GM23338 (cell line): ENCODE data around the gene ETV6. TPM values are rescaled to one million over a fixed set of nuclear protein-coding genes. Genes with fewer than 3 reads are reported as not detected.

Source experiments
- ATAC-seq: fragments of 200-7000 bp; cut with Tn5 transposase; 3 replicates; pipeline ENCODE4 v1.9.1; 2020
- DNase-seq: peaks from one replicate; pipeline ENCODE4 v3.0.0-alpha.2; 2015; ENCODE audit warnings: low spot score
- H2AFZ ChIP-seq: fragments of 200-600 bp; sonication (generic); 2 replicates; pipeline ENCODE4 v1.8.0; 2016; ENCODE audit warnings: antibody characterized with exemption, mild to moderate bottlenecking, moderate library complexity
- H3F3A ChIP-seq: fragments of 200-600 bp; sonication (generic); replicated peaks from 2 replicates; pipeline ENCODE4 v1.8.0; 2017; ENCODE audit warnings: antibody characterized with exemption, mixed run types, low read depth
- H3K27ac ChIP-seq: fragments of 200-600 bp; sonication (generic); 2 replicates; pipeline ENCODE4 v1.6.1; 2016; ENCODE audit warnings: low read depth
- H3K27me3 ChIP-seq: fragments of 200-600 bp; sonication (generic); 2 replicates; pipeline ENCODE4 v1.8.0; 2016; ENCODE audit warnings: mild to moderate bottlenecking, mixed run types, moderate library complexity; ENCODE audit not compliant: insufficient read depth
- H3K36me3 ChIP-seq: fragments of 200-600 bp; sonication (generic); 2 replicates; pipeline ENCODE4 v1.8.0; 2016; ENCODE audit warnings: mild to moderate bottlenecking; ENCODE audit not compliant: insufficient read depth
- H3K4me1 ChIP-seq: fragments of 200-600 bp; sonication (generic); 2 replicates; pipeline ENCODE4 v1.8.0; 2016; ENCODE audit warnings: mild to moderate bottlenecking, moderate library complexity; ENCODE audit not compliant: insufficient read depth
- H3K4me2 ChIP-seq: fragments of 200-600 bp; sonication (generic); 2 replicates; pipeline ENCODE4 v1.7.1; 2017; ENCODE audit warnings: mixed run types
- H3K4me3 ChIP-seq: fragments of 200-600 bp; sonication (generic); 2 replicates; pipeline ENCODE4 v1.6.1; 2016; ENCODE audit warnings: mixed run types
- H3K79me2 ChIP-seq: fragments of 200-600 bp; sonication (generic); replicated peaks from 2 replicates; pipeline ENCODE4 v1.8.0; 2017; ENCODE audit warnings: mild to moderate bottlenecking; ENCODE audit not compliant: insufficient read depth
- H3K9me2 ChIP-seq: fragments of 200-600 bp; sonication (generic); 2 replicates; pipeline ENCODE4 v1.8.0; 2017; ENCODE audit not compliant: insufficient read depth
- H4K20me1 ChIP-seq: fragments of 200-600 bp; sonication (generic); replicated peaks from 2 replicates; pipeline ENCODE4 v1.8.0; 2017; ENCODE audit warnings: mild to moderate bottlenecking; ENCODE audit not compliant: insufficient read depth
- H3K27ac Mint-ChIP-seq: 2 replicates; pipeline ENCODE4 v1.8.0; 2020; ENCODE audit warnings: inconsistent platforms, mild to moderate bottlenecking, moderate library complexity, mixed read lengths
- H3K27me3 Mint-ChIP-seq: 3 replicates; pipeline ENCODE4 v1.8.0; 2022; ENCODE audit warnings: low read depth, mild to moderate bottlenecking, moderate library complexity, mixed read lengths, inconsistent platforms; ENCODE audit not compliant: insufficient read depth, poor library complexity
- H3K36me3 Mint-ChIP-seq: 3 replicates; pipeline ENCODE4 v1.8.0; 2021; ENCODE audit warnings: low read depth, mild to moderate bottlenecking, inconsistent platforms, moderate library complexity, mixed read lengths
- H3K4me1 Mint-ChIP-seq: 3 replicates; pipeline ENCODE4 v1.8.0; 2020; ENCODE audit warnings: mild to moderate bottlenecking, inconsistent platforms, mixed read lengths
- H3K4me3 Mint-ChIP-seq: 3 replicates; pipeline ENCODE4 v1.8.0; 2021; ENCODE audit warnings: moderate library complexity, mild to moderate bottlenecking, inconsistent platforms, mixed read lengths
- H3K9me3 Mint-ChIP-seq: 3 replicates; pipeline ENCODE4 v1.8.0; 2020; ENCODE audit warnings: moderate library complexity, mild to moderate bottlenecking, inconsistent platforms, mixed read lengths
- CREB1 ChIP-seq: fragments of 250-450 bp; sonication (Bioruptor Pico); IDR thresholded peaks from 2 replicates; pipeline ENCODE4 v1.5.0; 2020; ENCODE audit warnings: low read depth, mild to moderate bottlenecking, moderate library complexity
- CTCF ChIP-seq, 2 experiments: fragments of 200-600 bp in 1 of 2; sonication (generic) in 1 of 2; conservative IDR thresholded peaks; 2 replicates each; pipeline versions ENCODE4 v1.5.1 to v1.6.1; 2016 to 2017; ENCODE audit warnings: antibody characterized with exemption in 2 of 2, low read depth in 2 of 2, mild to moderate bottlenecking in 2 of 2, moderate library complexity in 1 of 2
- EZH2 ChIP-seq: fragments of 200-600 bp; sonication (generic); IDR thresholded peaks from one replicate; pipeline ENCODE4 v1.8.0; 2017; ENCODE audit warnings: antibody characterized with exemption, mild to moderate bottlenecking, low read depth; ENCODE audit not compliant: unreplicated experiment
- EZH2phosphoT487 ChIP-seq: fragments of 200-600 bp; sonication (generic); IDR thresholded peaks from one replicate; pipeline ENCODE4 v1.8.1; 2018; ENCODE audit warnings: antibody characterized with exemption; ENCODE audit not compliant: unreplicated experiment
- ZNF114 ChIP-seq: fragments of 250-450 bp; sonication (Bioruptor Pico); IDR thresholded peaks from 2 replicates; pipeline ENCODE4 v1.5.0; 2020; ENCODE audit warnings: mild to moderate bottlenecking, moderate library complexity
- ZNF331 ChIP-seq: fragments of 250-450 bp; sonication (Bioruptor Pico); IDR thresholded peaks from 2 replicates; pipeline ENCODE4 v1.5.0; 2020; ENCODE audit warnings: low read depth, mild to moderate bottlenecking, moderate library complexity
- ZNF462 ChIP-seq: fragments of 250-450 bp; sonication (Bioruptor Pico); IDR thresholded peaks from 2 replicates; pipeline ENCODE4 v1.5.0; 2020; ENCODE audit warnings: mild to moderate bottlenecking, moderate library complexity
- polyA plus RNA-seq: library from polyadenylated mRNA; unstranded; fragments of >200 nt; fragmentation: Nextera tagmentation; extraction: Ambion mirVana; gene quantifications from 2 replicates; pipeline ENCODE4 v1.2.1, GENCODE V29; 2016
- total RNA-seq: library from RNA; depleted of rRNA; stranded (reverse); fragments of >200 nt; shearing (Covaris generic); gene quantifications from 2 replicates; pipeline ENCODE4 v1.2.3, GENCODE V29; 2014

Gene ETV6
- total and polyA plus RNA-seq, 2 experiments from 2014 or later: 7.5 to 15.1 TPM

GRCh38 chr12:11798856-11799501, 149.5 kb downstream of the ETV6 start:
- H3K4me3 Mint-ChIP-seq: no peak overlapping the region
- DNase-seq: no peak
- H3K4me2 ChIP-seq: no peak overlapping the region

GRCh38 chr12:11799502-11799873, 150.0 kb downstream of the ETV6 start:
- Histone ChIP-seq H3K27me3 (no peaks in the 10 kb centered on the region), H3K9me2 (peaks cover 4% of the 10 kb centered on the region; the same call in 1 of the 2 replicates), H2AFZ (no peak overlapping the region), H4K20me1 (no peaks in the 10 kb centered on the region), H3F3A (no peaks in the 10 kb centered on the region), H3K36me3 (no peaks in the 10 kb centered on the region), H3K27ac (no peak overlapping the region), H3K4me2 (no peak overlapping the region), H3K79me2 (peaks cover 4% of the 10 kb centered on the region; the same call in 1 of the 2 replicates), H3K4me1 (peaks cover 7% of the 10 kb centered on the region), H3K4me3 (no peak overlapping the region)
- ATAC-seq (no peak), DNase-seq (no peak)
- peaks cover 19% of the 10 kb centered on the region for H3K4me1 Mint-ChIP-seq
- H3K27me3 Mint-ChIP-seq: no peaks in the 10 kb centered on the region
- no peaks in the 10 kb centered on the region for H3K36me3 Mint-ChIP-seq
- H3K9me3 Mint-ChIP-seq: no peaks in the 10 kb centered on the region
- H3K4me3 Mint-ChIP-seq: no peak overlapping the region
- no peak overlapping the region for H3K27ac Mint-ChIP-seq
- TF ChIP-seq ZNF114 (CRISPR knock-in tag) (no peak), EZH2phosphoT487 (no peak), EZH2 (no peak), ZNF331 (no peak), ZNF462 (CRISPR knock-in tag) (no peak)

More at GRCh38 chr12:11798856-11799501, 149.5 kb downstream of the ETV6 start:
- Mint-ChIP-seq H3K27ac (no peak overlapping the region), H3K27me3 (no peaks in the 10 kb centered on the region), H3K4me1 (peaks cover 22% of the 10 kb centered on the region), H3K36me3 (no peaks in the 10 kb centered on the region), H3K9me3 (no peaks in the 10 kb centered on the region)
- TF ChIP-seq CTCF (conservative IDR thresholded peaks at IDR 0.05; ENCODE audit: low read depth in 2 of 2) (no peak), CREB1 (no peak), EZH2 (no peak)
- Histone ChIP-seq H3K27ac (no peak overlapping the region), H4K20me1 (no peaks in the 10 kb centered on the region), H3K79me2 (peaks cover 4% of the 10 kb centered on the region; the same call in 1 of the 2 replicates), H3K27me3 (no peaks in the 10 kb centered on the region), H3K4me1 (peaks cover 7% of the 10 kb centered on the region), H3K4me3 (no peak overlapping the region), H2AFZ (no peak overlapping the region), H3K36me3 (no peaks in the 10 kb centered on the region), H3F3A (no peaks in the 10 kb centered on the region), H3K9me2 (peaks cover 4% of the 10 kb centered on the region; the same call in 1 of the 2 replicates)
- ATAC-seq: no peak
